ENCODE measurements around the gene PPP2R2C. TPM values are rescaled to one million over a fixed set of nuclear protein-coding genes. Genes with fewer than 3 reads are reported as not detected.

Gene PPP2R2C
- total RNA-seq, 1 donor from 2014 or later: 2.2 TPM

DNA sequence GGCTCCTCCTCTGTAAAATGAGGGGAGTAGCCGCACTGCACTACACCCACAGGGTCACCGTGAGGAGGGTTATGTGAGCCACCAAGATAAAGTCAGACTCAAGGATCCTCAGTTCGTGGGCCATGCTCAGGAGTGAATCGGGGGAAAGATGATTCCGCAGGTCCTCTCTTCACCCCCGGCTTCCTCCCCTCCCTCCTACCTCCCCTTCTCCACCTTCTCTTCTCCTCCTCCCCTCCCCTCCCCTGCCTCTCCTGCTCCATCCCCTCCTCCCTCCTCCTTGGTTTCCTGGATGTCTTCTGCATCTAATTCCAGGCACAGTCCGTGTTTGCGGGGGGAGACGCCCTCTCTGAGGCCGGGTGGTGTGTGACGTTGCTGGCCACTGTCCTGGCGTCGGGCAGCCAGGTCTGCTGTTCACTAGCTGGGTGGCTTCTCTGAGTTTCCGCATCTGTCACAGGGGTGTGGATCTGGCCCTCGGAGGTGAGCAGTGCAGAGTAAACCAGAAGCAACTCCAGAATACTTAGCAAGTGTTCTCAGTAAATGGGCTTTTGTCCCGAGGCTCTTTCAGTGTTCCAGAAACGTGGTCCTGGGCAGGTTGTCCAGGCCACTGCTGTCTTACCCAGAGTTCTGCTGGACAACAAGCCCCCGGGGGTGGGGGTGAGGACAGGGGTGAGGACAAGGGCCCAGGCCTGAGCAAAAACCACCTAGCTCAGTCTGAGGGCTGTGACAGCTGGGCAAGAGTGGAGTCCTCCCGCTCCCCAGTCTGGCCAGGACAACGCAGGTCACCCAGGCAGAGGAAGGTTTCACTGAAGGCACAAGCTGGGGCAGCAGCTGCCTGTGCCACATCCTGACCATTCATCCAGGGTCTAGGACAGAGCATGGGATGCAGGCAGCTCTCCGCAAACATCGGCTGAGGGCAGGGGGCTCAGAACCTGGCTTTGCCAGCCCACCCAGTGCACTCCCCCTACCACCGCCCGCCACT is 92.4 kb downstream of the PPP2R2C start:
- TF ChIP-seq, protein P1, sequence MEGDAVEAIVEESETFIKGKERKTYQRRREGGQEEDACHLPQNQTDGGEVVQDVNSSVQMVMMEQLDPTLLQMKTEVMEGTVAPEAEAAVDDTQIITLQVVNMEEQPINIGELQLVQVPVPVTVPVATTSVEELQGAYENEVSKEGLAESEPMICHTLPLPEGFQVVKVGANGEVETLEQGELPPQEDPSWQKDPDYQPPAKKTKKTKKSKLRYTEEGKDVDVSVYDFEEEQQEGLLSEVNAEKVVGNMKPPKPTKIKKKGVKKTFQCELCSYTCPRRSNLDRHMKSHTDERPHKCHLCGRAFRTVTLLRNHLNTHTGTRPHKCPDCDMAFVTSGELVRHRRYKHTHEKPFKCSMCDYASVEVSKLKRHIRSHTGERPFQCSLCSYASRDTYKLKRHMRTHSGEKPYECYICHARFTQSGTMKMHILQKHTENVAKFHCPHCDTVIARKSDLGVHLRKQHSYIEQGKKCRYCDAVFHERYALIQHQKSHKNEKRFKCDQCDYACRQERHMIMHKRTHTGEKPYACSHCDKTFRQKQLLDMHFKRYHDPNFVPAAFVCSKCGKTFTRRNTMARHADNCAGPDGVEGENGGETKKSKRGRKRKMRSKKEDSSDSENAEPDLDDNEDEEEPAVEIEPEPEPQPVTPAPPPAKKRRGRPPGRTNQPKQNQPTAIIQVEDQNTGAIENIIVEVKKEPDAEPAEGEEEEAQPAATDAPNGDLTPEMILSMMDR (IDR thresholded peaks at IDR 0.05): no peak
- Histone ChIP-seq H3K4me3 (no peak overlapping the region), H3K4me1 (no peaks in the 10 kb centered on the region), H3K36me3 (no peaks in the 10 kb centered on the region), H3K27ac (no peak overlapping the region), H3K27me3 (no peaks in the 10 kb centered on the region), H3K9me3 (no peaks in the 10 kb centered on the region)
- intact Hi-C loops (cut with DNase I): no loop called here
- no peak for DNase-seq (ENCODE audit: low spot score in 2 of 2)

DNA sequence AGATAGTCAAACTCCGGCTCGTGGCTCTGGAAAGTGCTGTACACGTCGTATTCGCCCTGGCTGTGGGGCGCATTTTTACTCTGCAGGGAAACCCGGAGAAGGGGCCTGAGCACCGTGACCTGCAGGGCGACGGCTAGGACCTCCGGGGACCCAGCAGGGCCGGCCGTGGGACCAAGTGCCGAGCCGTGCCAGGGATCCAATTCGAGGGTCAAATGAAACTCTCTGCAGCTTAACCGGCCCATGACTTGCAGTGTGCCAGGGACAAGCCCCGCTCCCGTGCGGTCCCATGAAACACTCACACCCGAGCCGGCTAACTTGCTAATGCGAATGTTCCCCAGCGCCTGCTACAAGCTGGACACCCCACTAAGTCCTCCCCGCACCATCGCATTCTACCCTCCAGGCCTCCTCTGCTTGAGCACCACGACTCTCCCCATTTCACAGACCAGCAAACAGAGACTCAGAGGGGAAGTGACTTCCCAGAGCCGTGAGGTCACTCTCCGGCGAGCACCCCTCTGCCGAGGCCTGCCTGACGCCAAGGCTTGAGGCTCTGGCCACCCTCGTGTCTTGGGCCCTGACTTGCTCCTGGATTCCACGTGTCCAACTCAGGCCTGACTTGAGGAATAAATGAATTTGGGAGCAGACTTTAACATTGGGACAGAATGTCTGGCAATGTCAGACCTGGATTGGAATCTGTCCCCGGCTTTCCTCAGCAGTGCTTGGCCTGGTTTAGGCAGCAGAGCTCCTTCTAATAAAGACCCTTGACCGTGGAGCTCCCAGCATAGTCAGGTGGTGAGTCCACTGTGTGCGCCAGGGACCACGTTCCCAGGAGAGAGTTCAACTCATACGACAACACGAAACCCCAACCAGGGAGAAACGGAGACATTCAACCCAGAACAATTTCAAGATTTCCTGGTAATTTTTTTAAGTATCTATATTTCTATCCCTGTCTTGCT is 93.6 kb downstream of the PPP2R2C start:
- no peak for DNase-seq (ENCODE audit: low spot score in 2 of 2)
- intact Hi-C loops (cut with DNase I): no loop called here
- H3K9me3 ChIP-seq: no peaks in the 10 kb centered on the region
- no peak overlapping the region for H3K27ac ChIP-seq
- no peaks in the 10 kb centered on the region for H3K36me3 ChIP-seq
- TF ChIP-seq, protein P1 (IDR thresholded peaks at IDR 0.05): no peak
- H3K27me3 ChIP-seq: no peaks in the 10 kb centered on the region
- H3K4me1 ChIP-seq: no peaks in the 10 kb centered on the region
- no peak overlapping the region for H3K4me3 ChIP-seq

DNA sequence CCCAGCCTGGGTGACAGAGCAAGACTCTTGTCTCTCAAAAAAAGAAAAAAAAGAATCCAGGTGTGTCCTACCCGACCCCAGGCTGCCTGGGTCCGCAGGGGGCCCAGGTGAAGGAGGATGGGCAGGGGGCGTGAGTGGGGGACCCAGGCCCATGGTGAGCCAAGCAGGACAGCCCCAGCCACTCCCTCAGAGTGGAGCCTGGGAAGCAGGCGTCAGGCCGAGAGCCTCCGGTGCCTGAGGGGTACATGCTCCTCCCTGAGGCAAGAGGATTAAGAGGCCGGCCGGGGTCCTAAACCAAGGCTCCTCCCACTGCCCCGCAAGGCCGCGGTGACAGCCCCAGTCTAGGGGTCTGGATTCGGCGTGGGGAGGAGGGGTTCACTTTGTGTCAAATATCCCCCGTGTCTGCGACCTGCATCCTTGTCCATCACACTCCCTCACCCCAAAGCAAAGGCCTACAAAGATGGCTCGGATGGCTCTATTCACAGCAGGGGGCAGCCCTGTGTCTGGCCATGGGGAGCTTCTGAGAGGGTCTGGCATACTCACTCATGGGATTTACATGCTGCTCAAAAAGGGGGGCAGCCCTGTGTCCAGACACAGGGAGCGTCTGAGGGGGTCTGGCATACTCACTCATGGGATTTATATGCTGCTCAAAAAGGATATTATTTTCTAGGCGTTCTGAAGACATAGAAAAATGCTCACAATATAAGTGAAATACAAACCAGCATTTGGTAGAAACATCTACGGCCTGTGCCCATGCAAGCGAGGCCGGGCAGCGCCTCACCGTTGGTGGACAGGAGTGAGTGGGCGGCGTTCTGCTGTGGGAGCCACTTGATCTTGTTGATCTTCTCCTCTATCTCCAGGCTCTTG is 94.6 kb downstream of the PPP2R2C start:
- DNase-seq (ENCODE audit: low spot score in 2 of 2): no peak
- TF ChIP-seq, protein P1 (IDR thresholded peaks at IDR 0.05): no peak
- Histone ChIP-seq H3K27me3 (no peaks in the 10 kb centered on the region), H3K9me3 (no peaks in the 10 kb centered on the region), H3K4me1 (no peaks in the 10 kb centered on the region), H3K4me3 (no peak overlapping the region), H3K36me3 (no peaks in the 10 kb centered on the region), H3K27ac (no peak overlapping the region)
- intact Hi-C loops (cut with DNase I): no loop called here

DNA sequence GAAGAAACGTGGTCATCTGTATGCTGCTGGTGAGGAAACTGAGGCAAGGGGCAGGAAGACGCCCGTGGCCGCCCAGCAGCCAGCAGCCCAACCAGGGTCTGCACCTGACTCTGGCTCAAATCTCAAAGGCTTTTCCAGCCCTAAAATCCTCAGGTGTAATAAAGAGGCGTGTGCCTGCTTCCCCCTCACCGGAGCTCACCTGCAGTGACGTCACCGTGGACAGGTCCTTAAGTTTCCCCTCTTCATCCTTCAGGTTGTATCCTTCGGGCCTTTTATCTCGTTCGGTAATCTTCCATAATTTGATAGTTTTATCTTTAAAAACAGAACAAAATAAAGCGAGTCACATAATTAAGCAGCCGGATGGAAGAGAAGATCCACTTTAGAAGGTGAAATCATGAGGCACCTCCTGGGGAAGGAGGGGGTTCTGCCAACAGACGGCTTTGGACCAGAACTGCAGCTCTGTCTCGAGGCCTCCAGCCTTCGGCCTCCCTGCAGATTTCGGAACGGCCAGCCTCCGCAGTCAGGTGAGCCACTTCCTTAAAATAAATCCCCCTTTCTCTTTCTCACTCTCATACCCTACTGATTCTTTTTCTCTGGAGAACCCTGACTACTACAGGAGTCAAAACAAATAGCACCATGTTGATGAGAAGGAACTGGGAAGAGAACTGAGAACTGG is 96.7 kb downstream of the PPP2R2C start:
- Histone ChIP-seq H3K27ac (no peak overlapping the region), H3K4me1 (no peaks in the 10 kb centered on the region), H3K36me3 (no peaks in the 10 kb centered on the region), H3K4me3 (no peak overlapping the region), H3K27me3 (no peaks in the 10 kb centered on the region), H3K9me3 (no peaks in the 10 kb centered on the region)
- DNase-seq (ENCODE audit: low spot score in 2 of 2): no peak
- intact Hi-C loops (cut with DNase I): no loop called here
- TF ChIP-seq, protein P1 (IDR thresholded peaks at IDR 0.05): no peak

Measured in ascending aorta (tissue), 2 donors.